GM18519 (cell line): ENCODE results near the gene KIF3B.

Experiments
- ATAC-seq: cut with Tn5 transposase; IDR thresholded peaks from one replicate; pipeline ENCODE4 v1.9.1; 2021; ENCODE audit warnings: mild to moderate bottlenecking, moderate library complexity; ENCODE audit not compliant: unreplicated experiment, low FRiP score

KIF3B gene

GRCh38 chr20:32277361-32278198 lies at the start of gene KIF3B:
Gene KIF3B (plus strand): TSS chr20:32277651. CDS start chr20:32309778, 32,127 bp downstream.
- peak; percentile 53 for ATAC-seq

DNA sequence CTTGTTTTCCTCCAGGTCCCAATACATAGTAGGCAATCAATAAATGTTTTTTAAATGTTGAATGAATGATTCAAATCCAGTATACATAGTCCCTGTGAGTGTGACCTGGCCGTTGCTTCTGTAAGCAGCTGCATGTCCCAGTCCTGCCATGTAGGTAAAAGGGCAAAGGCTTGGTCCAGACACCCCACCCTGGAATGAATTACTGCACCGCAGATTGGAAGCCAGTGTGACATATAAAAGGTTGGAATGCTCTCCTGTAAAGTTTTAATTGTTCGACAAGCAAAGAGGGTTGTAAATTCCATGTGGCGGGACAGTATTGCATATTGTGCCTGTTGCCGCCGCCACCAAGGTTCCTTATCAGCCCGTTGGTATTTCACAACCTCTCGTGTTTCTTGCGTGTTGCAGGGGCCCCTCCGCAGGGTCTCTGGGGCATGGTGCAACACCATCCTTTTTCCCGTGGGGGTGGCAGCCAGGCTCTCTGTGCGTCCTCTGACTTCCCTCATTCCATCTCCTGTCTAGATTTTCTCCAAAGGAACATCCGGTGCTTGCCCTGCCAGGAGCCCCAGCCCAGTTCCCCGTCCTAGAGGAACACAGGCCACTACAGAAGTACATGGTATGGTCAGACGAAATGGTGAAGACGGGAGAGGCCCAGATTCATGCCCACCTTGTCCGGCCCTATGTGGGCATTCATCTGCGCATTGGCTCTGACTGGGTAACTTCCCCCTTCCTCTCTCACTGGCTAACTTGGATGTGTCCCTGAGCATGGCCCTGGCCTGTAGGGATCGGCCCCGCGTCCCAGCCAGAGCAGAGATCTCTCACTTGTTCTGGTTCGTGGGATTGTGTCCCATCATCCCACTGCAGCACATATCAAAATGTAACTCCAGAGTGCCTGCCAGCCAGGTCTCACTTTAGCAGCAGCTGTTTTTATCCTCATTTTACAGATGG lies 49.4 kb upstream of the KIF3B start:
- ATAC-seq: no peak

DNA sequence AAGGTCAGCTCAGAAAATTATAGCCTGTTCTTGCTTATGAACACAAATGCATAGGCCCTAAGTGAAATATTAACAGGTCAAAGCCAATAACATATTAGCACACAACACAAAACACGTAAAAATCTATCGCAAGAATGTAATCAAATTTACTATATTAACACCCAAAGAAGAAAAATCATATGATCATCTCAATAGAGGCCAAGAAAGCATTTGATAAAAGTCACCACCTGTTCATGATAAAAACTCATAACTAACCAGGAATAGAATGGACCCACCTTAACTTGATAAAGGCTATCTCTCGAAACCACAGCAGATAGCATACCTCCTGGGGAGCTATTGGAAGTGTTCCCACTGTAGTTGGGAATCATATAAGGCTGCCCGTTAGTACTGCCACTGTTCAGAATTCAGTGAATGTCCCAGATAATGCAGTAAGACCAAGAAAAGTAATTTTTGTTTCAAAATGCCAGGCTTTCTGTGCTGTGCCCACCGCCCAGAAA lies 48.2 kb upstream of the KIF3B start:
- no peak for ATAC-seq

DNA sequence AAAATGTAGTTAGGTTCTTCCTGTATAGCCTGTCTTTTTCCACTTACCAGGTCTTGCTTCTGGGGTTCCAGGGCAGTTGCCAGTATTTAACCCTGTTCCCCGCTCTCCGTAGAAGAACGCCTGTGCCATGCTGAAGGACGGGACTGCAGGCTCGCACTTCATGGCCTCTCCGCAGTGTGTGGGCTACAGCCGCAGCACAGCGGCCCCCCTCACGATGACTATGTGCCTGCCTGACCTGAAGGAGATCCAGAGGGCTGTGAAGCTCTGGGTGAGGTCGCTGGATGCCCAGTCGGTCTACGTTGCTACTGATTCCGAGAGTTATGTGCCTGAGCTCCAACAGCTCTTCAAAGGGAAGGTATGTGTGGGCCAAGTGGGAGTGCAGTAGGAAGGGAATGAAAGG lies 46.7 kb upstream of the KIF3B start:
- ATAC-seq: no peak

GRCh38 chr20:32231245-32231644 lies 46.2 kb upstream of the KIF3B start:
- no peak for ATAC-seq

- no peak for ATAC-seq
Observed at GRCh38 chr20:32231847-32232246, 45.6 kb upstream of the KIF3B start.

- no peak for ATAC-seq
Observed at GRCh38 chr20:32232326-32232886, 45.0 kb upstream of the KIF3B start.

GRCh38 chr20:32233286-32233685 lies 44.2 kb upstream of the KIF3B start:
- no peak for ATAC-seq

DNA sequence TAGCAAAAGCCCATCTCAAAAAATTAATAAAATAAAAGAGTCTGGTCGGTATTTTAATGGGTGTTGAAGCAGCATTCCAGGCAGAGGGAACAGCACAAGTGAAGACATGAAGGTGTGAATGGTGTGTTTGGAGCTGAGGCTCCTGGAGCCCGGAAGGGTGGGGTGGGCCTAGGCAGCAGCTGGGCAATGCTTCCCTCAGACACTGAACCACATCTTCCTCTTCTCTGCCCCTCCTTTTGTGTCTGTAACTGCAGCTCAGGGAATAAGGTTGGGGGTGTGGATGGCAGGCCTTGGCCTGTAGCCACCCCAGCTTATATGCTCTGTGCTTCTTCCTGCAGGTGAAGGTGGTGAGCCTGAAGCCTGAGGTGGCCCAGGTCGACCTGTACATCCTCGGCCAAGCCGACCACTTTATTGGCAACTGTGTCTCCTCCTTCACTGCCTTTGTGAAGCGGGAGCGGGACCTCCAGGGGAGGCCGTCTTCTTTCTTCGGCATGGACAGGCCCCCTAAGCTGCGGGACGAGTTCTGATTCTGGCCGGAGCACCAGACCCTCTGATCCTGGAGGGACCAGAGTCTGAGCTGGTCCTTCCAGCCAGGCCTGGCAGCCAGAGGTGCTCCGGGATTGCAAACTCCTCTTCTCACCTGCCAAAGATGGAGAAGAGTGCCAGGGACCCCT lies 43.2 kb upstream of the KIF3B start:
- no peak for ATAC-seq

GRCh38 chr20:32235331-32236047 lies 42.0 kb upstream of the KIF3B start:
- ATAC-seq: no peak

DNA sequence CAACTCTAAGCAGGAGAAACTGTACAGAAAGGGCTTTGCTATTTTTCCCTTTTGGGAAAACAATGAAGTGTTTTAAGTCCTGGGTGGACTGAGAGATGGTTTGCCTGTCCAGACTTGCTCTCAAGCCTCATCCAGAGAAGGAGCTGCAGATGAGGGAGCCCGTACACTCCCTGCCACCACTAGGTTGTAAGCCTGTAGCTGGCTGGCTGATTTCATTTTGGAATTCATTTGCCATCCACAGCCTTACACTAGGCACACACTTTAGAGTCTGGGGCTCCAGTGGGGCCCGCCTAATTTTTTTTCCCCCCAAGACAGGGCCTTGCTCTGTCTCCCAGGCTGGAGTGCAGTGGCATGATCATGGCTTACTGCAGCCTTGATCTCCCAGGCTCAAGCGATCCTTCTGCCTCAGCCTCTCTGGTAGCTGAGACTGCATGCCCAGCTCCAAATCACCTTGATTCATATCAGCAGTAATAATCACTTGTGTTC lies 41.4 kb upstream of the KIF3B start:
- no peak for ATAC-seq

DNA sequence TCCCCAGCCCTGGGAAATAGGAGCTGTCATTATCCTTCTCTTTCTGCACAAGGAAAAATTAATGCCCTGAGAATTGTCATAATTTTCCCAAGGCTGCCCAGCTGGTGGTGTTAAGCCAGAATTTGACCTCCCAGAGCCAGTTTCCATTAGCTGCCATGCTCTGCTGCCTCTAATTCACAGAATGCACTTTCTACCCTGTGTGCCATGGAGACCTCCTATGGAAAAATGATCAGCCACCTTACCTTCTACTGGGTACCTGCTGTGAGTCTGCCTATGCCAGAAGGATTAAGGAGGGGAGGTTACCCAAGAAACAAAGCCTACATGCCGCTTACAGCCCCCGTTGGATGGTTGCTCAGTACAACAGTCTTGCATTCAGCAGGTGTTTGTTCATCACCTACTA lies 40.6 kb upstream of the KIF3B start:
- no peak for ATAC-seq

DNA sequence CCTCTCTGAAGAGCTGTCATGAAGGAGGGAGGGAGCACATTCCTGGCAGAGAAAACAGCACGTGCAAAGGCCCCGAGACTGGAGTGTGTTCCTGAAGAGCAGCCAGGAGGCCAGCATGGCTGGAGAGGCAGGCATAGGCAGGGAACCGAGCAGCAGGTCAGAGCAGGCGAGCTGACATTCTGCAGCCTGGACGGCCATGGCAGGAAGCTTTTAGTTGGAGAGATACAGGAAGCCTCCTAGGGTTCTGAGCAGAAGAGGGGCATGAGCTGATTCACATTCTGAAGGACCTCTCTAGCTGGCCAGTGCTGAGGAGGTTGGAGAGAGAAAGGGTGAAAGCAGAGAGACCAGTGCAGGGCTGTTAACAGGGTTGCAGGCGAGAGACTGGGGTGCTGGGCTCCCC lies 40.0 kb upstream of the KIF3B start:
- ATAC-seq: no peak

- ATAC-seq: no peak
Observed at GRCh38 chr20:32238483-32239425, 38.7 kb upstream of the KIF3B start.

DNA sequence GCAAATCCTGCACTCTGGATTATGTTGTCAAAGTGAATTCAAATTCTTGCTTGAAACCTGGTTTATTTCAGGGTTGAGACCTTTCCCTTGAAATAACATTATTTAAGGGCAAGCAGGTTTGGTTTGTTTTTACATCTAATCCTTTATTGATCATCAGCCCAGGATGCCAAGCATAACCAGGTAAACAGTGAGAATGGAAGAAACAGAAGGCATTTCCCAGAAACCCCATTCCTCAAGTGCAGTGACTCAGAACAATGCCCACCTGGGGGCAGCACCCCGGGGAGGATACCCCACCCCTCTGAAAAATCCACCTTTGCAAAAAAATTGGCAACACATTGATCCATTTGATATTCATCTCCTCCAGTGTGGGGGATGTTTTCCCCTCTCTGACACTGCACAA lies 37.2 kb upstream of the KIF3B start:
- ATAC-seq: no peak

- no peak for ATAC-seq
Observed at GRCh38 chr20:32241807-32242206, 35.6 kb upstream of the KIF3B start.

- ATAC-seq: no peak
Observed at GRCh38 chr20:32244150-32244823, 33.2 kb upstream of the KIF3B start.

DNA sequence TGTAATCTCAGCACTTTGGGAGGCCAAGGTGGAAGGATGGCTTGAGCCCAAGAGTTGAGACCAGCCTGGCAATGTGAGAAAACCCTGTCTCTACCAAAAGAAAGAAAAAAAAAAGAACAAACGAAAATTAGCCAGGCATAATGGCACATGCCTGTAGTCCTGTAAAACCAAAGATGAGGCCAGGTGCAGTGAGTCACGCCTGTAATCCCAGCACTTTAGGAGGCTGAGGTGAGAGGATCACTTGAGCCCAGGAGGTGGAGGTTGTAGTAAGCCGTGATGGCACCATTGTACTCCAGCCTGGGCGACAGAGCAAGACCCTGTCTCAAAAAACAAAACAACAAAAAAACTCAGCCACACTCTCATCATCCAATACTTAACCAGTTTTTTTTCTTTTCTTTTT lies 32.5 kb upstream of the KIF3B start:
- ATAC-seq: no peak
